ENCODE measurements around the gene THSD4. TPM values are rescaled to one million over a fixed set of nuclear protein-coding genes. Genes with fewer than 3 reads are reported as not detected.
"Not testable (repeated sequence)": the region's sequence is repeated elsewhere in the genome, so short reads cannot be mapped to it uniquely, and the experiment has no call there.

THSD4 gene
- total RNA-seq, 1 experiment from 2014 or later: 24.2 TPM

GRCh38 chr15:71723344-71723743 is 608.1 kb downstream of the THSD4 start:
- no peaks in the 10 kb centered on the region for H3K36me3 Mint-ChIP-seq (ENCODE audit: insufficient read depth, unreplicated experiment)
- intact Hi-C loops (cut with micrococcal nuclease; ENCODE audit: unreplicated experiment): no loop called here
- H3K9me3 Mint-ChIP-seq (ENCODE audit: low read depth, unreplicated experiment): no peaks in the 10 kb centered on the region
- no peaks in the 10 kb centered on the region for H3K4me1 Mint-ChIP-seq (ENCODE audit: low read depth, unreplicated experiment)
- CTCF ChIA-PET: no interaction called here
- no peaks in the 10 kb centered on the region for H3K27me3 Mint-ChIP-seq (ENCODE audit: unreplicated experiment)
- no peak for DNase-seq
- BruUV-seq (replicated peaks): no TSS peak
- no peak for TF ChIP-seq CTCF (IDR thresholded peaks at IDR 0.05; ENCODE audit: unreplicated experiment)
- no peak overlapping the region for H3K4me3 Mint-ChIP-seq (ENCODE audit: low read depth, unreplicated experiment)
- no peak overlapping the region for H3K27ac Mint-ChIP-seq (ENCODE audit: unreplicated experiment)

GRCh38 chr15:71725207-71725955 is 610.1 kb downstream of the THSD4 start:
- BruUV-seq (replicated peaks); CTCF ChIA-PET; H3K36me3 Mint-ChIP-seq (ENCODE audit: insufficient read depth, unreplicated experiment); H3K27me3 Mint-ChIP-seq (ENCODE audit: unreplicated experiment); H3K9me3 Mint-ChIP-seq (ENCODE audit: low read depth, unreplicated experiment); H3K4me1 Mint-ChIP-seq (ENCODE audit: low read depth, unreplicated experiment); intact Hi-C loops (cut with micrococcal nuclease; ENCODE audit: unreplicated experiment); DNase-seq; H3K27ac Mint-ChIP-seq (ENCODE audit: unreplicated experiment); H3K4me3 Mint-ChIP-seq (ENCODE audit: low read depth, unreplicated experiment): not testable (repeated sequence)

- no peak for DNase-seq
- BruUV-seq (replicated peaks): no TSS peak
- CTCF ChIA-PET: interaction anchor here (0.6 kb wide), 1 partner anchor 41 kb away, joined by 3 read pairs; no protein-coding TSS in a partner anchor
- H3K36me3 Mint-ChIP-seq (ENCODE audit: insufficient read depth, unreplicated experiment): no peaks in the 10 kb centered on the region
- no peak overlapping the region for H3K4me3 Mint-ChIP-seq (ENCODE audit: low read depth, unreplicated experiment)
- H3K27ac Mint-ChIP-seq (ENCODE audit: unreplicated experiment): no peak overlapping the region
- no peaks in the 10 kb centered on the region for H3K9me3 Mint-ChIP-seq (ENCODE audit: low read depth, unreplicated experiment)
- H3K27me3 Mint-ChIP-seq (ENCODE audit: unreplicated experiment): no peaks in the 10 kb centered on the region
- TF ChIP-seq CTCF (IDR thresholded peaks at IDR 0.05; ENCODE audit: unreplicated experiment): no peak
- peaks cover 7% of the 10 kb centered on the region for H3K4me1 Mint-ChIP-seq (ENCODE audit: low read depth, unreplicated experiment)
- intact Hi-C loops (cut with micrococcal nuclease; ENCODE audit: unreplicated experiment): no loop called here
Observed at GRCh38 chr15:71728881-71729280, 613.6 kb downstream of the THSD4 start.

- CTCF ChIA-PET: interaction anchor here (0.6 kb wide), 1 partner anchor 41 kb away, joined by 3 read pairs; no protein-coding TSS in a partner anchor
- peaks cover 7% of the 10 kb centered on the region for H3K4me1 Mint-ChIP-seq (ENCODE audit: low read depth, unreplicated experiment)
- H3K27me3 Mint-ChIP-seq (ENCODE audit: unreplicated experiment): no peaks in the 10 kb centered on the region
- TF ChIP-seq CTCF (IDR thresholded peaks at IDR 0.05; ENCODE audit: unreplicated experiment): no peak
- no peak for DNase-seq
- intact Hi-C loops (cut with micrococcal nuclease; ENCODE audit: unreplicated experiment): no loop called here
- no peak overlapping the region for H3K27ac Mint-ChIP-seq (ENCODE audit: unreplicated experiment)
- H3K36me3 Mint-ChIP-seq (ENCODE audit: insufficient read depth, unreplicated experiment): no peaks in the 10 kb centered on the region
- H3K4me3 Mint-ChIP-seq (ENCODE audit: low read depth, unreplicated experiment): no peak overlapping the region
- no peaks in the 10 kb centered on the region for H3K9me3 Mint-ChIP-seq (ENCODE audit: low read depth, unreplicated experiment)
- no TSS peak for BruUV-seq (replicated peaks)
Observed at GRCh38 chr15:71729319-71729718, 614.0 kb downstream of the THSD4 start.
